HCT116 (cell line): ENCODE measurements around the gene CDK13. TPM values are rescaled to one million over a fixed set of nuclear protein-coding genes. Genes with fewer than 3 reads are reported as not detected.

Source experiments
- ATAC-seq: fragments of 200-7000 bp; cut with Tn5 transposase; 2 replicates; pipeline ENCODE4 v1.9.1; 2020; ENCODE audit warnings: mild to moderate bottlenecking, moderate library complexity
- BruUV-seq: library from RNA; stranded (reverse); fragments of 400-500 nt; replicated peaks from 2 replicates; lab custom pipeline; 2021; lab: Mats Ljungman, UMichigan
- CTCF ChIA-PET: fragments of 300-600 bp; sonication (Branson Sonifier 250); formaldehyde crosslinking; loops from one replicate; lab custom pipeline; 2021; ENCODE audit warnings: antibody characterized with exemption; lab: Charles Lee
- POLR2A ChIA-PET: fragments of 300-600, 350-600 bp; sonication (Branson Sonifier 250); formaldehyde crosslinking; loops from one replicate; lab custom pipeline; 2021; ENCODE audit warnings: antibody characterized with exemption; lab: Charles Lee
- RAD21 ChIA-PET, 2 experiments: fragments of 300-600 bp; sonication (Branson Sonifier 250); formaldehyde crosslinking; loops; one replicate each; lab custom pipeline; 2023; ENCODE audit warnings: low total read pairs in 2 of 2; ENCODE audit not compliant: uncharacterized antibody in 2 of 2, unreplicated experiment in 2 of 2, low non-redundant PET in 1 of 2; lab: Charles Lee
- DNase-seq: peaks from one replicate; pipeline ENCODE4 v3.0.0-alpha.2; 2010; ENCODE audit warnings: low read depth, low spot score
- H2AFZ ChIP-seq: fragments of 200-600 bp; shearing (Covaris generic), sonication (generic); 2 replicates; pipeline ENCODE4 v1.6.1; 2017; ENCODE audit warnings: low read depth, mixed run types, mixed read lengths, antibody characterized with exemption, low read length; ENCODE audit not compliant: poor library complexity, severe bottlenecking
- H3K27ac ChIP-seq: 2 replicates; pipeline ENCODE4 v1.5.1; 2012; ENCODE audit warnings: low read depth, low read length
- H3K27me3 ChIP-seq: fragments of 200-600 bp; sonication (generic); 2 replicates; pipeline ENCODE4 v1.6.1; 2016; ENCODE audit warnings: mixed run types, low read length, mixed read lengths; ENCODE audit not compliant: insufficient read depth
- H3K36me3 ChIP-seq, 2 experiments: fragments of 200-500 bp in 1 of 2; fragments of 200-600 bp in 1 of 2; sonication (Bioruptor generic) in 1 of 2; sonication (generic) in 1 of 2; 2 replicates each; pipeline versions ENCODE4 v1.5.1 to v1.6.1; 2014 to 2016; ENCODE audit warnings: low read length in 2 of 2, inconsistent platforms in 1 of 2, mixed read lengths in 1 of 2, mixed run types in 1 of 2; ENCODE audit not compliant: insufficient read depth in 2 of 2, control insufficient read depth in 1 of 2
- H3K4me1 ChIP-seq, 2 experiments: fragments of 200-600 bp in 1 of 2; sonication (generic) in 1 of 2; 2 replicates each; pipeline versions ENCODE4 v1.5.1 to v1.6.1; 2012 to 2017; ENCODE audit warnings: low read length in 2 of 2, inconsistent platforms in 1 of 2, mild to moderate bottlenecking in 1 of 2, mixed read lengths in 1 of 2, mixed run types in 1 of 2, moderate library complexity in 1 of 2; ENCODE audit not compliant: insufficient read depth in 2 of 2, control insufficient read depth in 1 of 2
- H3K4me2 ChIP-seq: fragments of 200-600 bp; sonication (generic); 2 replicates; pipeline ENCODE4 v1.6.1; 2017; ENCODE audit warnings: mixed run types, low read length, mixed read lengths
- H3K4me3 ChIP-seq, 2 experiments: fragments of 200-600 bp in 1 of 2; sonication (generic) in 1 of 2; replicated peaks in 1 of 2; 2 replicates each; pipeline ENCODE4 v1.5.1; 2011 to 2016; ENCODE audit warnings: low read length in 2 of 2, control low read depth in 1 of 2, low read depth in 1 of 2, mild to moderate bottlenecking in 1 of 2, mixed read lengths in 1 of 2, mixed run types in 1 of 2
- H3K79me2 ChIP-seq: fragments of 200-600 bp; sonication (generic); 2 replicates; pipeline ENCODE4 v1.6.1; 2017; ENCODE audit warnings: mild to moderate bottlenecking, mixed run types, low read length, moderate library complexity, mixed read lengths; ENCODE audit not compliant: insufficient read depth
- H3K9ac ChIP-seq: fragments of 200-600 bp; sonication (generic); 2 replicates; pipeline ENCODE4 v1.6.1; 2016; ENCODE audit warnings: low read length, mixed read lengths
- H3K9me2 ChIP-seq: fragments of 200-600 bp; sonication (generic), shearing (Covaris generic); 2 replicates; pipeline ENCODE4 v1.6.1; 2017; ENCODE audit warnings: mixed run types, mild to moderate bottlenecking, moderate library complexity; ENCODE audit not compliant: insufficient read depth
- H3K9me3 ChIP-seq, 2 experiments: fragments of 200-500 bp in 1 of 2; fragments of 200-600 bp in 1 of 2; sonication (Bioruptor generic) in 1 of 2; sonication (generic) in 1 of 2; 2 replicates each; pipeline ENCODE4 v1.6.1; 2014 to 2017; ENCODE audit warnings: low read length in 2 of 2, mixed read lengths in 2 of 2, inconsistent platforms in 1 of 2, low read depth in 1 of 2, mild to moderate bottlenecking in 1 of 2, mixed run types in 1 of 2, moderate library complexity in 1 of 2; ENCODE audit not compliant: control insufficient read depth in 1 of 2, insufficient read depth in 1 of 2
- H4K20me1 ChIP-seq: fragments of 200-600 bp; sonication (generic), shearing (Covaris generic); 2 replicates; pipeline ENCODE4 v1.6.1; 2017; ENCODE audit warnings: mixed run types, mild to moderate bottlenecking, moderate library complexity; ENCODE audit not compliant: insufficient read depth
- CBX3 ChIP-seq: IDR thresholded peaks from 2 replicates; pipeline ENCODE4 v1.6.1; 2012; ENCODE audit warnings: low read depth
- CEBPB ChIP-seq: IDR thresholded peaks from 2 replicates; pipeline ENCODE4 v1.6.1; 2012; ENCODE audit warnings: low read depth
- EGR1 ChIP-seq: IDR thresholded peaks from 2 replicates; pipeline ENCODE4 v1.6.1; 2012; ENCODE audit warnings: low read depth
- ELF1 ChIP-seq: IDR thresholded peaks from 2 replicates; pipeline ENCODE4 v1.6.1; 2012; ENCODE audit warnings: low read depth, borderline replicate concordance
- EZH2 ChIP-seq: fragments of 200-600 bp; sonication (generic); IDR thresholded peaks from 2 replicates; pipeline ENCODE4 v1.6.1; 2017; ENCODE audit warnings: antibody characterized with exemption, mixed run types
- FOSL1 ChIP-seq: IDR thresholded peaks from 2 replicates; pipeline ENCODE4 v1.6.1; 2012; ENCODE audit warnings: low read depth
- JUND ChIP-seq: IDR thresholded peaks from 2 replicates; pipeline ENCODE4 v1.6.1; 2012
- POLR2A ChIP-seq: IDR thresholded peaks from 2 replicates; pipeline ENCODE4 v1.7.0; 2011; ENCODE audit warnings: borderline replicate concordance; ENCODE audit not compliant: insufficient read depth, insufficient read length; ENCODE audit errors: extremely low read depth
- POLR2AphosphoS5 ChIP-seq: IDR thresholded peaks from 2 replicates; pipeline ENCODE4 v1.6.1; 2011; ENCODE audit warnings: mild to moderate bottlenecking, low read depth, low read length, moderate library complexity
- RAD21 ChIP-seq: IDR thresholded peaks from 2 replicates; pipeline ENCODE4 v1.6.1; 2012; ENCODE audit warnings: low read depth, mild to moderate bottlenecking
- SP1 ChIP-seq: IDR thresholded peaks from 2 replicates; pipeline ENCODE4 v1.6.1; 2012; ENCODE audit warnings: low read depth
- SRF ChIP-seq: IDR thresholded peaks from 2 replicates; pipeline ENCODE4 v1.6.1; 2012; ENCODE audit warnings: low read depth
- TCF7L2 ChIP-seq: IDR thresholded peaks from 2 replicates; pipeline ENCODE4 v1.7.0; 2011; ENCODE audit warnings: borderline replicate concordance, inconsistent platforms; ENCODE audit not compliant: insufficient read depth, insufficient read length; ENCODE audit errors: extremely low read depth
- YY1 ChIP-seq: IDR thresholded peaks from 2 replicates; pipeline ENCODE4 v1.6.1; 2011; ENCODE audit warnings: low read length, low read depth, moderate library complexity, mild to moderate bottlenecking; ENCODE audit not compliant: insufficient replicate concordance; ENCODE audit errors: extremely low read depth
- ZFX ChIP-seq: fragments of 450-650 bp; IDR thresholded peaks from 2 replicates; pipeline ENCODE4 v1.6.1; 2017
- ZNF274 ChIP-seq: fragments of 200-500 bp; sonication (Bioruptor generic); IDR thresholded peaks from 2 replicates; pipeline ENCODE4 v1.6.1; 2014; ENCODE audit warnings: mild to moderate bottlenecking, low read depth, low read length, inconsistent platforms
- intact Hi-C: fragments of 100-400 bp; cut with micrococcal nuclease; formaldehyde crosslinking; loops from 2 replicates; pipeline ENCODE4 v1.10.0; 2022
- total RNA-seq: library from RNA; stranded (reverse); gene quantifications from one replicate; pipeline ENCODE4 v1.2.1, GENCODE V29; 2021; ENCODE audit not compliant: unreplicated experiment
- TF ChIP-seq, protein P1 (sequence below), 3 experiments: fragments of 200-600 bp in 1 of 3; sonication (generic) in 1 of 3; IDR thresholded peaks in 2 of 3; conservative IDR thresholded peaks in 1 of 3; 2 replicates each; pipeline ENCODE4 v1.5.1; 2012 to 2017; ENCODE audit warnings: low read depth in 2 of 3, low read length in 2 of 3, antibody characterized with exemption in 1 of 3, borderline replicate concordance in 1 of 3, control low read depth in 1 of 3, mild to moderate bottlenecking in 1 of 3, mixed read lengths in 1 of 3, mixed run types in 1 of 3, moderate library complexity in 1 of 3; ENCODE audit not compliant: insufficient read depth in 1 of 3
- TF ChIP-seq, protein P2 (sequence below): IDR thresholded peaks from 2 replicates; pipeline ENCODE4 v1.6.1; 2012; ENCODE audit warnings: low read depth

CDK13 gene
- total RNA-seq, 1 experiment from 2014 or later, result 28.8 TPM

DNA sequence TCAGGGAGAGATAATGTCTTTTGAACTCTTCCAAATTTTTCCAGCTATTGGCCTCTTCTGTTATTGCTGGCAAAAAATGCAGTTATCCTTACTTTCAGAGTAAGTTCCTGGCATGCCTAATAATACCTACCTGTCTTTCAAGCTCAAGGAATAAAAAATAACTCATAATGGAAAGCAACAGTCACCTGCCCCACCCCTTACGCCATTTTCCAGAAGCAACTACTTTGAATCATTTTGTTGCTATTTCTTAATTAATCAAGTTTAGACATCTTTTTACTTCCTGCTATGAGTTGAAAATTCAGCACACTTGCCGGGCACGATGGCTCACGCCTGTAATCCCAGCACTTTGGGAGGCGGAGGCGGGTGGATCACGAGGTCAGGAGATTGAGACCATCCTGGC is 23.0 kb upstream of the CDK13 start:
- no peaks in the 10 kb centered on the region for H3K27me3 ChIP-seq
- BruUV-seq, result no TSS peak
- no peaks in the 10 kb centered on the region for H4K20me1 ChIP-seq
- DNase-seq (no peak), ATAC-seq (no peak)
- intact Hi-C loops, result no loop called here
- no peaks in the 10 kb centered on the region for H3K79me2 ChIP-seq
- no peak overlapping the region for H3K9ac ChIP-seq
- no peak overlapping the region for H3K27ac ChIP-seq
- no peak overlapping the region for H3K4me2 ChIP-seq
- ChIA-PET POLR2A (no interaction called here), CTCF (no interaction called here), RAD21 (no interaction called here)
- H2AFZ ChIP-seq, result no peak overlapping the region
- no peaks in the 10 kb centered on the region for H3K9me2 ChIP-seq
- no peaks in the 10 kb centered on the region for H3K4me1 ChIP-seq
- TF ChIP-seq FOSL1, result no peak
- no peak for TF ChIP-seq YY1
- no peak for TF ChIP-seq TCF7L2
- TF ChIP-seq CEBPB, result no peak
- no peak for TF ChIP-seq RAD21
- TF ChIP-seq SRF, result no peak
- no peak overlapping the region for H3K4me3 ChIP-seq
- no peaks in the 10 kb centered on the region for H3K36me3 ChIP-seq
- H3K9me3 ChIP-seq, result no peaks in the 10 kb centered on the region

DNA sequence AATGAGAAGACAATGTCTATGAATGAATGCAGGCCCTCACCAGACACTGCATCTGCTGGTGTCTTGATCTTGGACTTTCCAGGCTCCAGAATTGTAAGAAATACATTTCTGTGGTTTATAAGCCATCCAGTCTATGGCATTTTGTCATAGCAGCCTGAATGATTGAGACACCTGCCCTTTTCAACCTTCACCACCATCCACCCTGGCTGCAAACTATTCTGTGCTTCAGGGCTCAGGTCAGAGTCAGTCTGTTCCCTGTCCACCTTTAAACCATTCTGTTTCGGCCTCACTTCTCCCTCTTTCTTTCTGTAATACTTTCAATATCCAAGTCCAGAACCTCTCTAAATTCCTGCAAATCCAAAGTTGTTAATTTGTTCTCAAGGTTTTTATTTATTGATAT is 15.9 kb upstream of the CDK13 start:
- no peak overlapping the region for H2AFZ ChIP-seq
- H3K4me1 ChIP-seq, result no peaks in the 10 kb centered on the region
- no peaks in the 10 kb centered on the region for H3K79me2 ChIP-seq
- ATAC-seq (no peak), DNase-seq (no peak)
- H3K27me3 ChIP-seq, result no peaks in the 10 kb centered on the region
- H3K9ac ChIP-seq, result no peak overlapping the region
- POLR2A ChIA-PET, result no interaction called here
- no peak overlapping the region for H3K27ac ChIP-seq
- no peak overlapping the region for H3K4me2 ChIP-seq
- H3K9me2 ChIP-seq, result no peaks in the 10 kb centered on the region
- no peaks in the 10 kb centered on the region for H3K9me3 ChIP-seq
- no peaks in the 10 kb centered on the region for H4K20me1 ChIP-seq
- no peaks in the 10 kb centered on the region for H3K36me3 ChIP-seq
- RAD21 ChIA-PET, result no interaction called here
- no peak overlapping the region for H3K4me3 ChIP-seq
- CTCF ChIA-PET, result no interaction called here
- intact Hi-C loops, result no loop called here
- no TSS peak for BruUV-seq
- TF ChIP-seq JUND (no peak), CBX3 (no peak), RAD21 (no peak), ZNF274 (no peak), FOSL1 (no peak), ZFX (no peak), EZH2 (no peak), POLR2A (no peak), YY1 (no peak), SRF (no peak), TCF7L2 (no peak), POLR2AphosphoS5 (no peak), SP1 (no peak), ELF1 (no peak), EGR1 (no peak)
- TF ChIP-seq, protein P1, sequence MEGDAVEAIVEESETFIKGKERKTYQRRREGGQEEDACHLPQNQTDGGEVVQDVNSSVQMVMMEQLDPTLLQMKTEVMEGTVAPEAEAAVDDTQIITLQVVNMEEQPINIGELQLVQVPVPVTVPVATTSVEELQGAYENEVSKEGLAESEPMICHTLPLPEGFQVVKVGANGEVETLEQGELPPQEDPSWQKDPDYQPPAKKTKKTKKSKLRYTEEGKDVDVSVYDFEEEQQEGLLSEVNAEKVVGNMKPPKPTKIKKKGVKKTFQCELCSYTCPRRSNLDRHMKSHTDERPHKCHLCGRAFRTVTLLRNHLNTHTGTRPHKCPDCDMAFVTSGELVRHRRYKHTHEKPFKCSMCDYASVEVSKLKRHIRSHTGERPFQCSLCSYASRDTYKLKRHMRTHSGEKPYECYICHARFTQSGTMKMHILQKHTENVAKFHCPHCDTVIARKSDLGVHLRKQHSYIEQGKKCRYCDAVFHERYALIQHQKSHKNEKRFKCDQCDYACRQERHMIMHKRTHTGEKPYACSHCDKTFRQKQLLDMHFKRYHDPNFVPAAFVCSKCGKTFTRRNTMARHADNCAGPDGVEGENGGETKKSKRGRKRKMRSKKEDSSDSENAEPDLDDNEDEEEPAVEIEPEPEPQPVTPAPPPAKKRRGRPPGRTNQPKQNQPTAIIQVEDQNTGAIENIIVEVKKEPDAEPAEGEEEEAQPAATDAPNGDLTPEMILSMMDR (IDR thresholded peaks at IDR 0.05 in 2 of 3, conservative IDR thresholded peaks at IDR 0.05 in 1 of 3; ENCODE audit: borderline replicate concordance in 1 of 3, insufficient read depth in 1 of 3, low read depth in 2 of 3, low read length in 2 of 3), result no peak
- TF ChIP-seq, protein P2, sequence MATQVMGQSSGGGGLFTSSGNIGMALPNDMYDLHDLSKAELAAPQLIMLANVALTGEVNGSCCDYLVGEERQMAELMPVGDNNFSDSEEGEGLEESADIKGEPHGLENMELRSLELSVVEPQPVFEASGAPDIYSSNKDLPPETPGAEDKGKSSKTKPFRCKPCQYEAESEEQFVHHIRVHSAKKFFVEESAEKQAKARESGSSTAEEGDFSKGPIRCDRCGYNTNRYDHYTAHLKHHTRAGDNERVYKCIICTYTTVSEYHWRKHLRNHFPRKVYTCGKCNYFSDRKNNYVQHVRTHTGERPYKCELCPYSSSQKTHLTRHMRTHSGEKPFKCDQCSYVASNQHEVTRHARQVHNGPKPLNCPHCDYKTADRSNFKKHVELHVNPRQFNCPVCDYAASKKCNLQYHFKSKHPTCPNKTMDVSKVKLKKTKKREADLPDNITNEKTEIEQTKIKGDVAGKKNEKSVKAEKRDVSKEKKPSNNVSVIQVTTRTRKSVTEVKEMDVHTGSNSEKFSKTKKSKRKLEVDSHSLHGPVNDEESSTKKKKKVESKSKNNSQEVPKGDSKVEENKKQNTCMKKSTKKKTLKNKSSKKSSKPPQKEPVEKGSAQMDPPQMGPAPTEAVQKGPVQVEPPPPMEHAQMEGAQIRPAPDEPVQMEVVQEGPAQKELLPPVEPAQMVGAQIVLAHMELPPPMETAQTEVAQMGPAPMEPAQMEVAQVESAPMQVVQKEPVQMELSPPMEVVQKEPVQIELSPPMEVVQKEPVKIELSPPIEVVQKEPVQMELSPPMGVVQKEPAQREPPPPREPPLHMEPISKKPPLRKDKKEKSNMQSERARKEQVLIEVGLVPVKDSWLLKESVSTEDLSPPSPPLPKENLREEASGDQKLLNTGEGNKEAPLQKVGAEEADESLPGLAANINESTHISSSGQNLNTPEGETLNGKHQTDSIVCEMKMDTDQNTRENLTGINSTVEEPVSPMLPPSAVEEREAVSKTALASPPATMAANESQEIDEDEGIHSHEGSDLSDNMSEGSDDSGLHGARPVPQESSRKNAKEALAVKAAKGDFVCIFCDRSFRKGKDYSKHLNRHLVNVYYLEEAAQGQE, result no peak
